PC-3 (cell line): ENCODE measurements around the gene HPCAL4.

Experiments
- CTCF ChIP-seq: fragments of 300-600 bp; sonication (generic); conservative IDR thresholded peaks from 2 replicates; pipeline ENCODE4 v1.5.1; 2017; ENCODE audit warnings: antibody characterized with exemption, low read depth, mild to moderate bottlenecking, low read length
- EZH2 ChIP-seq: fragments of 300-600 bp; sonication (generic); IDR thresholded peaks from one replicate; pipeline ENCODE4 v1.6.1; 2017; ENCODE audit warnings: antibody characterized with exemption, mild to moderate bottlenecking, low read length; ENCODE audit not compliant: unreplicated experiment
- EZH2phosphoT487 ChIP-seq: fragments of 300-600 bp; sonication (generic); IDR thresholded peaks from 2 replicates; pipeline ENCODE4 v1.6.1; 2018; ENCODE audit warnings: mild to moderate bottlenecking, antibody characterized with exemption, low read length, borderline replicate concordance

DNA sequence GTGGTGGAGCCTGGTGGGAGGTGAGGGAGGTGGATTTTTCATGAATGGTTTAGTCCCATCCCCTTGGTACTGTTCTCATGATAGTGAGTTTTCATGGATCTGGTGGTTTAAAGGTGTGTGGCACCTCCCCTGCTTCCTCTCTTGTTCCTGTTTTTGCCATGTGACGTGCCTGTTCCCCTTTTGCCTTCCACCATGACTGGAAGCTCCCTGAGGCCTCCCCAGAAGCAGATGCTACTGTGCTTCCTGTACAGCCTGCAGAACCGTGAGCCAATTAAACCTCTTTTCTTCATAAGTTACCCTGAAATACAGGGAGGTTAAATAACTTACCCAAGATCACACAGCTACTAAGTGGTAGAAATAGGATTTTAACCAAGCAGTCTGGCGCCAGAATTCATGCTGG is 47.5 kb downstream of the HPCAL4 start:
- no peak for TF ChIP-seq EZH2
- TF ChIP-seq CTCF: no peak
- no peak for TF ChIP-seq EZH2phosphoT487
